Thyroid gland (tissue), 4 donors: ENCODE data around the gene TADA3.

Source experiments
- CTCF ChIP-seq, 6 experiments: fragments of 200-600 bp in 3 of 6; fragments of 450-650 bp in 3 of 6; sonication (generic) in 3 of 6; IDR thresholded peaks; one replicate each; pipeline ENCODE4 v1.5.1; 2016 to 2019; ENCODE audit warnings: antibody characterized with exemption in 6 of 6, mild to moderate bottlenecking in 2 of 6, inconsistent platforms in 1 of 6, moderate library complexity in 1 of 6
- POLR2A ChIP-seq, 2 donors: fragments of 450-650 bp; IDR thresholded peaks; one replicate each; pipeline ENCODE4 v1.6.1; 2017; ENCODE audit warnings: antibody characterized with exemption in 2 of 2, mild to moderate bottlenecking in 2 of 2, moderate library complexity in 1 of 2

GRCh38 chr3:9797196-9797945 lies 5.1 kb upstream of the TADA3 start:
- TF ChIP-seq CTCF (IDR thresholded peaks at IDR 0.05), result no peak
- TF ChIP-seq POLR2A (IDR thresholded peaks at IDR 0.05), result no peak
